Loucy (cell line): ENCODE results near the gene TOR1AIP1.

ENCODE experiments used
- H2AFZ ChIP-seq: fragments of 200-600 bp; sonication (generic); 2 replicates; pipeline ENCODE4 v1.6.0; 2016; ENCODE audit warnings: antibody characterized with exemption, mild to moderate bottlenecking, low read length, moderate library complexity
- H3F3A ChIP-seq: fragments of 200-600 bp; 2 replicates; pipeline ENCODE4 v1.6.0; 2016; ENCODE audit warnings: antibody characterized with exemption, low read depth, mild to moderate bottlenecking
- H3K27me3 ChIP-seq: fragments of 200-600 bp; sonication (generic); 2 replicates; pipeline ENCODE4 v1.6.1; 2014; ENCODE audit warnings: low read length, mild to moderate bottlenecking; ENCODE audit not compliant: insufficient read depth, poor library complexity, severe bottlenecking
- H3K36me3 ChIP-seq: fragments of 200-600 bp; sonication (generic); 2 replicates; pipeline ENCODE4 v1.6.1; 2016; ENCODE audit warnings: low read length; ENCODE audit not compliant: insufficient read depth
- H3K4me1 ChIP-seq: fragments of 200-600 bp; sonication (generic); 2 replicates; pipeline ENCODE4 v1.5.1; 2014; ENCODE audit warnings: low read length, mild to moderate bottlenecking; ENCODE audit not compliant: insufficient read depth, poor library complexity, severe bottlenecking
- H3K4me2 ChIP-seq: fragments of 200-600 bp; sonication (generic); 2 replicates; pipeline ENCODE4 v1.6.0; 2014; ENCODE audit warnings: antibody characterized with exemption, low read length, low read depth, mild to moderate bottlenecking; ENCODE audit not compliant: poor library complexity, severe bottlenecking
- H3K4me3 ChIP-seq: fragments of 200-600 bp; sonication (generic); 2 replicates; pipeline ENCODE4 v1.5.1; 2014; ENCODE audit warnings: low read length, mild to moderate bottlenecking, mixed read lengths; ENCODE audit not compliant: poor library complexity, severe bottlenecking
- H3K79me2 ChIP-seq: fragments of 200-600 bp; sonication (generic); 2 replicates; pipeline ENCODE4 v1.6.1; 2014; ENCODE audit warnings: low read length; ENCODE audit not compliant: insufficient read depth
- H3K9ac ChIP-seq: fragments of 200-600 bp; sonication (generic); 2 replicates; pipeline ENCODE4 v1.6.0; 2014; ENCODE audit warnings: mild to moderate bottlenecking, low read depth, low read length, moderate library complexity; ENCODE audit not compliant: poor library complexity, severe bottlenecking
- H3K9me2 ChIP-seq: fragments of 200-600 bp; sonication (generic); replicated peaks from 2 replicates; pipeline ENCODE4 v1.6.1; 2016; ENCODE audit warnings: low read depth, low read length, mixed read lengths
- H3K9me3 ChIP-seq: fragments of 200-600 bp; sonication (generic); 2 replicates; pipeline ENCODE4 v1.6.1; 2014; ENCODE audit warnings: mild to moderate bottlenecking, antibody characterized with exemption, low read length, low read depth; ENCODE audit not compliant: insufficient read depth
- H4K20me1 ChIP-seq: fragments of 200-600 bp; sonication (generic); 2 replicates; pipeline ENCODE4 v1.6.0; 2014; ENCODE audit warnings: antibody characterized with exemption, low read length, mild to moderate bottlenecking; ENCODE audit not compliant: insufficient read depth, poor library complexity, severe bottlenecking
- EZH2phosphoT487 ChIP-seq: fragments of 200-600 bp; IDR thresholded peaks from 2 replicates; pipeline ENCODE4 v1.6.1; 2018; ENCODE audit warnings: antibody characterized with exemption, mild to moderate bottlenecking, moderate library complexity, borderline replicate concordance
- TF ChIP-seq, protein P1 (sequence below): fragments of 200-600 bp; sonication (generic); conservative IDR thresholded peaks from 2 replicates; pipeline ENCODE4 v1.5.1; 2014; ENCODE audit warnings: mild to moderate bottlenecking, antibody characterized with exemption, low read length

TOR1AIP1 gene

DNA sequence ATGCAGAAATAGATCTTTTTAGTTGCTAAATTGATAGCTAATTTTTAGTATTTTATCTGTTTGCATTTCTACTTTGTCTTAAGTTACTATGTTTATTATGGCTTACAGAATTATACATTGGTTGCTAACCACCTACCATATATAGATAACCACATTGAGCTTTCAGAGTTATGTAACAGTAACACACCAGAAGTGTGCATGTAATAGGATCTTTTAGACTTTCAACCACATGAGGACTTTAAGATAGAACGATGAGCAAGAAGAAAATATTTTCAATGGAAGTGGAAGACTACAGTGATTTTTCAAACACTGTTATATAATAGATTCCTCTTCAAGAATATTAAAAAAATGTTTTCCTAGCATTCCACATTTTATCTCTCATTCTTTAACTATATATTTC, 28.8 kb downstream of the TOR1AIP1 start:
- no peaks in the 10 kb centered on the region for H3K79me2 ChIP-seq
- H3K9me3 ChIP-seq = no peaks in the 10 kb centered on the region
- no peak for TF ChIP-seq EZH2phosphoT487
- TF ChIP-seq, protein P1, sequence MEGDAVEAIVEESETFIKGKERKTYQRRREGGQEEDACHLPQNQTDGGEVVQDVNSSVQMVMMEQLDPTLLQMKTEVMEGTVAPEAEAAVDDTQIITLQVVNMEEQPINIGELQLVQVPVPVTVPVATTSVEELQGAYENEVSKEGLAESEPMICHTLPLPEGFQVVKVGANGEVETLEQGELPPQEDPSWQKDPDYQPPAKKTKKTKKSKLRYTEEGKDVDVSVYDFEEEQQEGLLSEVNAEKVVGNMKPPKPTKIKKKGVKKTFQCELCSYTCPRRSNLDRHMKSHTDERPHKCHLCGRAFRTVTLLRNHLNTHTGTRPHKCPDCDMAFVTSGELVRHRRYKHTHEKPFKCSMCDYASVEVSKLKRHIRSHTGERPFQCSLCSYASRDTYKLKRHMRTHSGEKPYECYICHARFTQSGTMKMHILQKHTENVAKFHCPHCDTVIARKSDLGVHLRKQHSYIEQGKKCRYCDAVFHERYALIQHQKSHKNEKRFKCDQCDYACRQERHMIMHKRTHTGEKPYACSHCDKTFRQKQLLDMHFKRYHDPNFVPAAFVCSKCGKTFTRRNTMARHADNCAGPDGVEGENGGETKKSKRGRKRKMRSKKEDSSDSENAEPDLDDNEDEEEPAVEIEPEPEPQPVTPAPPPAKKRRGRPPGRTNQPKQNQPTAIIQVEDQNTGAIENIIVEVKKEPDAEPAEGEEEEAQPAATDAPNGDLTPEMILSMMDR = no peak
- H3K27me3 ChIP-seq = no peaks in the 10 kb centered on the region
- no peak overlapping the region for H3K4me2 ChIP-seq
- no peak overlapping the region for H3K4me3 ChIP-seq
- peaks cover 66% of the 10 kb centered on the region for H3K36me3 ChIP-seq
- H2AFZ ChIP-seq = no peak overlapping the region
- H4K20me1 ChIP-seq = no peaks in the 10 kb centered on the region
- H3K4me1 ChIP-seq = no peaks in the 10 kb centered on the region
- H3K9me2 ChIP-seq = no peaks in the 10 kb centered on the region
- H3F3A ChIP-seq = no peaks in the 10 kb centered on the region
- H3K9ac ChIP-seq = no peak overlapping the region

DNA sequence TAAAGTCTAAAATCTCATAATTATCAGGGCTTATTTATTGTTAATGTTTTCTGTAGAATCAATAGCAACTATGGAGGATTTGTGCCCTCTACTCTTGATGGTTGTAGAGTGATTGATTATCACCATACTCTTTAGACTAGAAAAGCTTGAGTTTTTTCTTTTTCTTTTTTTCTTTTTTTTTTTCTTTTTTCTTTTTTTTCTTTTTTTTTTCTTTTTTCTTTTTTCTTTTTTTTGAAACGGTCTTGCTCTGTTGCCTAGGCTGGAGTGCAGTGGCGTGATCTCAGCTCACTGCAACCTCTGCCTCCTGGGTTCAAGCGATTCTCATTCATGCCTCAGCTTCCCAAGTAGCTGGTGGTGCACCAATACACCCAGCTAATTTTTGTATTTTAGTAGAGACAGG, 29.7 kb downstream of the TOR1AIP1 start:
- Histone ChIP-seq H3K4me2 (no peak overlapping the region), H3K4me1 (no peaks in the 10 kb centered on the region), H3K79me2 (no peaks in the 10 kb centered on the region), H3K9ac (no peak overlapping the region), H3K36me3 (peaks cover 64% of the 10 kb centered on the region), H3F3A (no peaks in the 10 kb centered on the region), H3K9me2 (no peaks in the 10 kb centered on the region), H3K27me3 (no peaks in the 10 kb centered on the region), H2AFZ (no peak overlapping the region), H3K9me3 (no peaks in the 10 kb centered on the region), H4K20me1 (peaks cover 2% of the 10 kb centered on the region), H3K4me3 (no peak overlapping the region)
- no peak for TF ChIP-seq EZH2phosphoT487
- TF ChIP-seq, protein P1 = no peak

DNA sequence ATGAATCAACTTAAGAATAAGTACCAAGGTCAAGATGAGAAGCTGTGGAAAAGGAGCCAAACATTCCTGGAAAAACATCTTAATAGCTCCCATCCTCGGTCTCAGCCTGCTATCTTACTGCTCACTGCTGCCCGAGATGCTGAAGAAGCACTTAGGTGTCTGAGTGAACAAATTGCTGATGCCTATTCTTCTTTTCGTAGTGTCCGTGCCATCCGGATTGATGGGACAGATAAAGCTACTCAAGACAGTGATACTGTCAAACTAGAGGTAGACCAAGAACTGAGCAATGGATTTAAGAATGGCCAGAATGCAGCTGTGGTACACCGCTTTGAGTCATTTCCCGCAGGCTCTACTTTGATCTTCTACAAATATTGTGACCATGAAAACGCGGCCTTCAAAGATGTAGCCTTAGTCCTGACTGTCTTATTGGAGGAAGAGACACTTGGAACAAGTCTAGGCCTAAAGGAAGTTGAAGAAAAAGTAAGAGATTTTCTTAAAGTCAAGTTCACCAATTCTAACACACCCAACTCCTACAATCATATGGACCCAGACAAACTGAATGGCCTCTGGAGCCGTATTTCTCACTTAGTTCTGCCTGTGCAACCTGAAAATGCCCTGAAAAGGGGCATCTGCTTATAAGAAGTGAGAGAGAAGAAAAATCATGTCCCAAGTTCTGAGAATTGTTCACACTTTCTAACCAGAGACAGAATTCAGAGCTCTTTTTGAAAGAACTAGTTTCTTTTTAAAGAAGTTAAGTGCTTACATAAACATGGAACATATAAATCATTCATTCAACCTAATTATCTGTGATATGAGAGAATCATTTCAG, 35.7 kb downstream of the TOR1AIP1 start:
- no peak overlapping the region for H2AFZ ChIP-seq
- H3F3A ChIP-seq = no peaks in the 10 kb centered on the region
- TF ChIP-seq, protein P1 = no peak
- TF ChIP-seq EZH2phosphoT487 = no peak
- H3K9me2 ChIP-seq = no peaks in the 10 kb centered on the region
- no peaks in the 10 kb centered on the region for H3K79me2 ChIP-seq
- no peaks in the 10 kb centered on the region for H3K4me1 ChIP-seq
- no peak overlapping the region for H3K4me2 ChIP-seq
- no peaks in the 10 kb centered on the region for H3K9me3 ChIP-seq
- no peaks in the 10 kb centered on the region for H3K27me3 ChIP-seq
- peaks cover 2% of the 10 kb centered on the region for H4K20me1 ChIP-seq
- H3K9ac ChIP-seq = no peak overlapping the region
- H3K36me3 ChIP-seq = peaks cover 74% of the 10 kb centered on the region
- H3K4me3 ChIP-seq = no peak overlapping the region
